ENCODE data around the gene RMC1. TPM values are rescaled to one million over a fixed set of nuclear protein-coding genes. Genes with fewer than 3 reads are reported as not detected.

RMC1 gene
- total and polyA plus RNA-seq, 2 of the 13 experiments (the other 11 are each of a cell fraction or from before 2014, with no cell fraction given), result 9.4 to 19.5 TPM

GRCh38 chr18:23556145-23556780 lies 53.0 kb downstream of the RMC1 start (continued):
- no peak for TF ChIP-seq DDIT3 (CRISPR knock-in tag; IDR thresholded peaks at IDR 0.05)
- TF ChIP-seq ZNF224 (CRISPR knock-in tag; IDR thresholded peaks at IDR 0.05), result no peak
- peak; percentile 95 for TF ChIP-seq NCOR1 (IDR thresholded peaks at IDR 0.05; ENCODE audit: borderline replicate concordance, low read length)
- peak; percentile 64 for TF ChIP-seq TCF7 (IDR thresholded peaks at IDR 0.05; ENCODE audit: low read depth)
- TF ChIP-seq, protein P1, sequence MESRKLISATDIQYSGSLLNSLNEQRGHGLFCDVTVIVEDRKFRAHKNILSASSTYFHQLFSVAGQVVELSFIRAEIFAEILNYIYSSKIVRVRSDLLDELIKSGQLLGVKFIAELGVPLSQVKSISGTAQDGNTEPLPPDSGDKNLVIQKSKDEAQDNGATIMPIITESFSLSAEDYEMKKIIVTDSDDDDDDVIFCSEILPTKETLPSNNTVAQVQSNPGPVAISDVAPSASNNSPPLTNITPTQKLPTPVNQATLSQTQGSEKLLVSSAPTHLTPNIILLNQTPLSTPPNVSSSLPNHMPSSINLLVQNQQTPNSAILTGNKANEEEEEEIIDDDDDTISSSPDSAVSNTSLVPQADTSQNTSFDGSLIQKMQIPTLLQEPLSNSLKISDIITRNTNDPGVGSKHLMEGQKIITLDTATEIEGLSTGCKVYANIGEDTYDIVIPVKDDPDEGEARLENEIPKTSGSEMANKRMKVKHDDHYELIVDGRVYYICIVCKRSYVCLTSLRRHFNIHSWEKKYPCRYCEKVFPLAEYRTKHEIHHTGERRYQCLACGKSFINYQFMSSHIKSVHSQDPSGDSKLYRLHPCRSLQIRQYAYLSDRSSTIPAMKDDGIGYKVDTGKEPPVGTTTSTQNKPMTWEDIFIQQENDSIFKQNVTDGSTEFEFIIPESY (CRISPR knock-in tag; IDR thresholded peaks at IDR 0.05), result no peak; the same call in 1 of the 2 replicates
- no peak for TF ChIP-seq TGIF2 (CRISPR knock-in tag; IDR thresholded peaks at IDR 0.05)
- TF ChIP-seq ZNF619 (CRISPR knock-in tag; IDR thresholded peaks at IDR 0.05), result peak; percentile 57; the same call in 1 of the 2 replicates
- 0 out of 2 replicates have a peak, but pooled peaks have one; percentile 38 for TF ChIP-seq ADNP (CRISPR knock-in tag; IDR thresholded peaks at IDR 0.05)
- peak; percentile 76 for TF ChIP-seq KAT8 (CRISPR knock-in tag; IDR thresholded peaks at IDR 0.05)
- TF ChIP-seq ZNF34 (CRISPR knock-in tag; IDR thresholded peaks at IDR 0.05; ENCODE audit: borderline replicate concordance), result no peak
- TF ChIP-seq SCMH1 (CRISPR knock-in tag; IDR thresholded peaks at IDR 0.05; ENCODE audit: borderline replicate concordance), result no peak
- TF ChIP-seq, protein P2, sequence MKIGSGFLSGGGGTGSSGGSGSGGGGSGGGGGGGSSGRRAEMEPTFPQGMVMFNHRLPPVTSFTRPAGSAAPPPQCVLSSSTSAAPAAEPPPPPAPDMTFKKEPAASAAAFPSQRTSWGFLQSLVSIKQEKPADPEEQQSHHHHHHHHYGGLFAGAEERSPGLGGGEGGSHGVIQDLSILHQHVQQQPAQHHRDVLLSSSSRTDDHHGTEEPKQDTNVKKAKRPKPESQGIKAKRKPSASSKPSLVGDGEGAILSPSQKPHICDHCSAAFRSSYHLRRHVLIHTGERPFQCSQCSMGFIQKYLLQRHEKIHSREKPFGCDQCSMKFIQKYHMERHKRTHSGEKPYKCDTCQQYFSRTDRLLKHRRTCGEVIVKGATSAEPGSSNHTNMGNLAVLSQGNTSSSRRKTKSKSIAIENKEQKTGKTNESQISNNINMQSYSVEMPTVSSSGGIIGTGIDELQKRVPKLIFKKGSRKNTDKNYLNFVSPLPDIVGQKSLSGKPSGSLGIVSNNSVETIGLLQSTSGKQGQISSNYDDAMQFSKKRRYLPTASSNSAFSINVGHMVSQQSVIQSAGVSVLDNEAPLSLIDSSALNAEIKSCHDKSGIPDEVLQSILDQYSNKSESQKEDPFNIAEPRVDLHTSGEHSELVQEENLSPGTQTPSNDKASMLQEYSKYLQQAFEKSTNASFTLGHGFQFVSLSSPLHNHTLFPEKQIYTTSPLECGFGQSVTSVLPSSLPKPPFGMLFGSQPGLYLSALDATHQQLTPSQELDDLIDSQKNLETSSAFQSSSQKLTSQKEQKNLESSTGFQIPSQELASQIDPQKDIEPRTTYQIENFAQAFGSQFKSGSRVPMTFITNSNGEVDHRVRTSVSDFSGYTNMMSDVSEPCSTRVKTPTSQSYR (CRISPR knock-in tag; IDR thresholded peaks at IDR 0.05; ENCODE audit: borderline replicate concordance), result peak; percentile 54; the same call in 1 of the 2 replicates
- TF ChIP-seq ZHX1 (CRISPR knock-in tag; IDR thresholded peaks at IDR 0.05; ENCODE audit: low read depth), result peak; percentile 47; the same call in 1 of the 2 replicates
- no peak for TF ChIP-seq SRSF1 (optimal IDR thresholded peaks at IDR 0.05; ENCODE audit: low read depth, low read length)
- TF ChIP-seq ZNF24 (IDR thresholded peaks at IDR 0.05), result peak; percentile 48; the same call in 1 of the 2 replicates
- TF ChIP-seq NR2F2 (IDR thresholded peaks at IDR 0.05; ENCODE audit: borderline replicate concordance, low read depth), result peak; percentile 88
- TF ChIP-seq SNAPC2 (CRISPR knock-in tag; IDR thresholded peaks at IDR 0.05), result peak; percentile 42; the same call in 1 of the 2 replicates
- 0 out of 2 replicates have a peak, but pooled peaks have one; percentile 33 for TF ChIP-seq DNMT1 (CRISPR knock-in tag; IDR thresholded peaks at IDR 0.05)

Measured in HepG2 (cell line).